Measurements from ENCODE around the gene PUS7. TPM values are rescaled to one million over a fixed set of nuclear protein-coding genes. Genes with fewer than 3 reads are reported as not detected.
"Not testable (repeated sequence)": the region's sequence is repeated elsewhere in the genome, so short reads cannot be mapped to it uniquely, and the experiment has no call there.

Gene PUS7
- total RNA-seq, 1 experiment from 2014 or later, result 39.0 TPM

DNA sequence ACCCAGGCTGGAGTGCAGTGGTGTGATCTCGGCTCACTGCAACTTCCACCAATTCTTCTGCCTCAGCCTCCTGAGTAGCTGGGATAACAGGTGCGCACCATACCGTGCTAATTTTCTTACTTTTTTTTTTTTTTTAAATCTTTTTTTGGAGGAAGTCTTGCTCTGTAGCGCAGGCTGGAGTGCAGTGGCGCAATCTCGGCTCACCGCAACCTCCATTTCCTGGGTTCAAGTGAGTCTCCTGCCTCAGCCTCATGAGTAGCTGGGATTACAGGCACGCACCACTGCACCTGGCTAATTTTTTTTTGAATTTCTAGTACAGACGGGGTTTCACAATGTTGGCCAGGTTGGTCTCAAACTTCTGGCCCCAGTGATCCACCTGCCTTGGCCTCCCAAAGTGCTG is 79.9 kb downstream of the PUS7 start:
- H3K4me2 ChIP-seq (ENCODE audit: low read length); DNase-seq (ENCODE audit: low read depth, low spot score); H2AFZ ChIP-seq (ENCODE audit: low read depth, low read length, poor library complexity, severe bottlenecking); H3K36me3 ChIP-seq (ENCODE audit: control insufficient read depth in 1 of 2, insufficient read depth in 2 of 2, low read length in 2 of 2); H3K79me2 ChIP-seq (ENCODE audit: insufficient read depth, low read length); H3K27me3 ChIP-seq (ENCODE audit: insufficient read depth, low read length); BruUV-seq (replicated peaks); intact Hi-C loops (cut with micrococcal nuclease); H3K4me1 ChIP-seq (ENCODE audit: control insufficient read depth in 1 of 2, insufficient read depth in 2 of 2, low read length in 2 of 2); H3K9me2 ChIP-seq (ENCODE audit: insufficient read depth); H3K9me3 ChIP-seq (ENCODE audit: control insufficient read depth in 1 of 2, insufficient read depth in 1 of 2, low read depth in 1 of 2, low read length in 2 of 2); ATAC-seq; POLR2A ChIA-PET; RAD21 ChIA-PET (ENCODE audit: low non-redundant PET in 1 of 2, low total read pairs in 2 of 2, uncharacterized antibody in 2 of 2, unreplicated experiment in 2 of 2); H4K20me1 ChIP-seq (ENCODE audit: insufficient read depth); CTCF ChIA-PET; H3K4me3 ChIP-seq (replicated peaks in 1 of 2; ENCODE audit: low read depth in 1 of 2, low read length in 2 of 2); H3K27ac ChIP-seq (ENCODE audit: low read depth, low read length); H3K9ac ChIP-seq (ENCODE audit: low read length): not testable (repeated sequence)

DNA sequence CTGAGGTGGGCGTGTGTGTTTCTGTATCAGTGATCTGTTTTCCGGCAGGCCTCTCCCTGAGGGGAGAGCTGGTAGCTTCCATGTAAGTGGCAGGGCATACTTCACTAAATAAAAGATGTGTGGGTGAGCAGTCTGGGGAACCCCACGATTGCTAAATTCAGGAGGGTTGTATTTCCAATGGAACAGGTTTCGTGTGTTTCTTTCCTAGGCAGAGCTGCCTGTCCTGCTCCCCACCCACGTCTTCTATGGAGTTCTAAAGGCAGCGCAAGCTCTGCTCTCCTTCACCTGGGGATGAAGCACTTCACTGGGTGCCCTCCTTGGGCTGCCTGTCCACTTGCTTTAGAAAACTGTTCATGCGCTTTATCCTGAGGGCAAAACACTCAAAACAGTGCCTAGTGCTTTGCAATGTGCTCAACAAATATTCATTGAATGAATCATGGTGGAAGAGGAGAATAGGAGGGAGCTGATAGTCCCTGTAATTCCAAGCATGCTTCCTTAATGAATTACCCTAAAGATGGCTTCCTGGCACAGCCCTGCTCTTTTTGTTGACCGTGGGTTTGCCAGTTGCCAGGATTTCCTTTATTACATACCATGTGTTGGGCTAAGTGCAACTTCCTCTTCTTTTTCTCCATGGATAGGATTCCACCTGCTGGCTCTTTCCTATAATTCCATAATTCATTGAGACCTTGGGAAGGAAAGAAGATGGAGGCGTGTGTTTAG is 82.7 kb downstream of the PUS7 start:
- intact Hi-C loops (cut with micrococcal nuclease), result no loop called here
- H3K9me2 ChIP-seq (ENCODE audit: insufficient read depth), result no peaks in the 10 kb centered on the region
- H3K36me3 ChIP-seq (ENCODE audit: control insufficient read depth in 1 of 2, insufficient read depth in 2 of 2, low read length in 2 of 2), result no peaks in the 10 kb centered on the region
- TF ChIP-seq RAD21 (IDR thresholded peaks at IDR 0.05; ENCODE audit: low read depth) (peak; percentile 30; the same call in 1 of the 2 replicates), TCF7L2 (IDR thresholded peaks at IDR 0.05; ENCODE audit: borderline replicate concordance, extremely low read depth, insufficient read depth, insufficient read length) (no peak)
- no peak overlapping the region for H3K9ac ChIP-seq (ENCODE audit: low read length)
- no peak overlapping the region for H3K4me2 ChIP-seq (ENCODE audit: low read length)
- H3K4me1 ChIP-seq (ENCODE audit: control insufficient read depth in 1 of 2, insufficient read depth in 2 of 2, low read length in 2 of 2), result peaks cover 0 to 8% of the 10 kb centered on the region in 2 experiments; a peak in 1 of 4 replicates
- ChIA-PET RAD21 (ENCODE audit: low non-redundant PET in 1 of 2, low total read pairs in 2 of 2, uncharacterized antibody in 2 of 2, unreplicated experiment in 2 of 2) (interaction anchor here in 1 of 2 experiments (0.7 kb wide), 1 partner anchor 300 kb away, joined by 6 read pairs; no protein-coding TSS in a partner anchor), CTCF (interaction anchor here (0.9 kb wide), 1 partner anchor 298 kb away, joined by 3 read pairs; no protein-coding TSS in a partner anchor), POLR2A (no interaction called here)
- no peaks in the 10 kb centered on the region for H4K20me1 ChIP-seq (ENCODE audit: insufficient read depth)
- ATAC-seq (peak; percentile 22; the same call in 1 of the 2 replicates), DNase-seq (ENCODE audit: low read depth, low spot score) (no peak)
- H3K27ac ChIP-seq (ENCODE audit: low read depth, low read length), result no peak overlapping the region
- H3K9me3 ChIP-seq (ENCODE audit: control insufficient read depth in 1 of 2, insufficient read depth in 1 of 2, low read depth in 1 of 2, low read length in 2 of 2), result no peaks in the 10 kb centered on the region
- H3K4me3 ChIP-seq (replicated peaks in 1 of 2; ENCODE audit: low read depth in 1 of 2, low read length in 2 of 2), result no peak overlapping the region
- H3K79me2 ChIP-seq (ENCODE audit: insufficient read depth, low read length), result no peaks in the 10 kb centered on the region
- H3K27me3 ChIP-seq (ENCODE audit: insufficient read depth, low read length), result no peaks in the 10 kb centered on the region
- BruUV-seq (replicated peaks), result no TSS peak
- no peak overlapping the region for H2AFZ ChIP-seq (ENCODE audit: low read depth, low read length, poor library complexity, severe bottlenecking)

Data from HCT116 (cell line).